Activated CD4-positive, alpha-beta T cell treated with anti-CD3 and anti-CD28 coated beads for 4 hours (primary cell): ENCODE data around the gene KBTBD4.

Experiments used
- DNase-seq, 2 donors: peaks; one replicate each; pipeline ENCODE4 v3.0.0-alpha.2; 2020

The KBTBD4 gene

GRCh38 chr11:47578524-47579494 is at the start of gene KBTBD4, which contains the start of gene NDUFS3:
TSS of gene KBTBD4 (minus strand) at chr11:47578970. CDS start at chr11:47578951, 19 bp downstream.
TSS of gene NDUFS3 (plus strand) at chr11:47579074. CDS start at chr11:47579092, 18 bp downstream.
- peak; percentile 85 to 87 for DNase-seq

- DNase-seq = no peak
Measured at GRCh38 chr11:47628026-47628425, 49.3 kb upstream of the KBTBD4 start.

- no peak for DNase-seq
Measured at GRCh38 chr11:47626234-47626633, 47.5 kb upstream of the KBTBD4 start.

- no peak for DNase-seq
Measured at GRCh38 chr11:47620836-47621378, 42.1 kb upstream of the KBTBD4 start.

- DNase-seq = no peak
Measured at GRCh38 chr11:47617417-47617809, 38.6 kb upstream of the KBTBD4 start.

GRCh38 chr11:47616726-47617416 is 38.1 kb upstream of the KBTBD4 start:
- DNase-seq = no peak

GRCh38 chr11:47615249-47615648 is 36.5 kb upstream of the KBTBD4 start:
- DNase-seq = no peak

GRCh38 chr11:47611348-47611794 is 32.6 kb upstream of the KBTBD4 start:
- DNase-seq = no peak

- DNase-seq = no peak
Measured at GRCh38 chr11:47609675-47610074, 30.9 kb upstream of the KBTBD4 start.

- no peak for DNase-seq
Measured at GRCh38 chr11:47607380-47607779, 28.6 kb upstream of the KBTBD4 start.

GRCh38 chr11:47606731-47607130 is 28.0 kb upstream of the KBTBD4 start:
- no peak for DNase-seq

GRCh38 chr11:47605921-47606320 is 27.2 kb upstream of the KBTBD4 start:
- DNase-seq = no peak

- no peak for DNase-seq
Measured at GRCh38 chr11:47603295-47603694, 24.5 kb upstream of the KBTBD4 start.

GRCh38 chr11:47599902-47600301 is 21.1 kb upstream of the KBTBD4 start:
- DNase-seq = no peak

GRCh38 chr11:47595967-47596366 is 17.2 kb upstream of the KBTBD4 start:
- DNase-seq = no peak

- no peak for DNase-seq
Measured at GRCh38 chr11:47595029-47595428, 16.3 kb upstream of the KBTBD4 start.

- no peak for DNase-seq
Measured at GRCh38 chr11:47593934-47594855, 15.4 kb upstream of the KBTBD4 start, which contains the start of gene C1QTNF4. TSS of gene C1QTNF4 (minus strand) at chr11:47594411. CDS start at chr11:47590810, 3,601 bp downstream.

- DNase-seq = no peak
Measured at GRCh38 chr11:47593492-47593933, 14.7 kb upstream of the KBTBD4 start.

- no peak for DNase-seq
Measured at GRCh38 chr11:47592970-47593369, 14.2 kb upstream of the KBTBD4 start.

- DNase-seq = no peak
Measured at GRCh38 chr11:47592251-47592650, 13.5 kb upstream of the KBTBD4 start.

GRCh38 chr11:47591764-47592163 is 13.0 kb upstream of the KBTBD4 start:
- DNase-seq = no peak
